K562 (cell line): ENCODE results near the gene ALDOC. TPM values are rescaled to one million over a fixed set of nuclear protein-coding genes. Genes with fewer than 3 reads are reported as not detected.
A peak's percentile ranks its signal among the peaks of the same experiment; 100 is the strongest.

Source experiments
- ATAC-seq: fragments of 200-7000 bp; cut with Tn5 transposase; 3 replicates; pipeline ENCODE4 v1.9.1; 2020; ENCODE audit warnings: moderate library complexity
- BruUV-seq: library from RNA; stranded (reverse); fragments of 400-500 nt; replicated peaks from 2 replicates; lab custom pipeline; 2021; lab: Mats Ljungman, UMichigan
- CTCF ChIA-PET: fragments of 300-600 bp; formaldehyde crosslinking; extraction: SDS; loops from one replicate; lab custom pipeline; 2021; ENCODE audit warnings: low intra/inter-chr PET ratio; lab: Yijun Ruan, JAX
- POLR2A ChIA-PET: fragments of 300-600, 350-650 bp; sonication (Branson Sonifier 250); formaldehyde crosslinking; extraction: SDS; loops from one replicate; lab custom pipeline; 2021; ENCODE audit warnings: antibody characterized with exemption, inconsistent platforms; lab: Yijun Ruan, JAX
- DNase-seq, 4 experiments: peaks; one replicate each; pipeline versions ENCODE4 v3.0.0 to v3.0.0-alpha.2; 2011 to 2018; ENCODE audit warnings: low spot score in 3 of 4, mixed read lengths in 3 of 4; ENCODE audit errors: extremely low read depth in 1 of 4
- FAIRE-seq: peaks from 2 replicates; lab custom pipeline; 2011; peaks lifted over from hg19 to GRCh38; lab: Jason Lieb, UNC
- H2AFZ ChIP-seq: 2 replicates; pipeline ENCODE4 v1.6.0; 2011; ENCODE audit warnings: low read depth, low read length, control low read depth, inconsistent platforms
- H3K27ac ChIP-seq: fragments of 200-600 bp; 3 replicates; pipeline ENCODE4 v1.8.0; 2011; ENCODE audit warnings: low read depth, mild to moderate bottlenecking, control low read depth, inconsistent platforms, low read length, moderate library complexity, mixed read lengths; ENCODE audit errors: extremely low read depth
- H3K27me3 ChIP-seq, 2 experiments: fragments of 300-600 bp in 1 of 2; 2 replicates in 1 of 2; 3 replicates in 1 of 2; pipeline versions ENCODE4 v1.6.0 to v1.8.0; 2011; ENCODE audit warnings: inconsistent platforms in 2 of 2, low read length in 2 of 2, mild to moderate bottlenecking in 1 of 2, mixed read lengths in 1 of 2, moderate library complexity in 1 of 2; ENCODE audit not compliant: control insufficient read depth in 2 of 2, insufficient read depth in 2 of 2
- H3K36me3 ChIP-seq: fragments of 300-600 bp; 3 replicates; pipeline ENCODE4 v1.8.0; 2011; ENCODE audit warnings: mild to moderate bottlenecking, low read length, inconsistent platforms; ENCODE audit not compliant: control insufficient read depth, insufficient read depth
- H3K4me1 ChIP-seq, 2 experiments: fragments of 200-600 bp in 1 of 2; replicated peaks in 1 of 2; 2 replicates in 1 of 2; 3 replicates in 1 of 2; pipeline versions ENCODE4 v1.5.1 to v1.8.0; 2011; ENCODE audit warnings: inconsistent platforms in 2 of 2, low read length in 2 of 2, mild to moderate bottlenecking in 1 of 2, mixed read lengths in 1 of 2, moderate library complexity in 1 of 2; ENCODE audit not compliant: control insufficient read depth in 2 of 2, insufficient read depth in 2 of 2
- H3K4me2 ChIP-seq: 2 replicates; pipeline ENCODE4 v1.6.1; 2011; ENCODE audit warnings: low read length, control low read depth, inconsistent platforms, mixed read lengths; ENCODE audit not compliant: insufficient read depth
- H3K4me3 ChIP-seq: fragments of 200-600 bp; sonication (generic), shearing (Covaris generic); 2 replicates; pipeline ENCODE4 v1.5.1; 2016; ENCODE audit warnings: control low read depth, inconsistent platforms
- H3K79me2 ChIP-seq: fragments of 200-600 bp; 3 replicates; pipeline ENCODE4 v1.8.0; 2011; ENCODE audit warnings: low read length, inconsistent platforms; ENCODE audit not compliant: control insufficient read depth, insufficient read depth
- H3K9ac ChIP-seq, 2 experiments: 2 replicates each; pipeline versions ENCODE4 v1.6.0 to v1.6.1; 2011; ENCODE audit warnings: low read depth in 2 of 2, low read length in 2 of 2, control low read depth in 1 of 2, inconsistent platforms in 1 of 2, mild to moderate bottlenecking in 1 of 2, mixed read lengths in 1 of 2; ENCODE audit not compliant: insufficient read depth in 1 of 2
- H3K9me1 ChIP-seq: one replicate; pipeline ENCODE4 v1.6.0; 2011; ENCODE audit warnings: inconsistent platforms, mild to moderate bottlenecking, low read length, moderate library complexity; ENCODE audit not compliant: control insufficient read depth, insufficient read depth
- H3K9me3 ChIP-seq: replicated peaks from 2 replicates; pipeline ENCODE4 v1.5.1; 2011; ENCODE audit warnings: low read depth, low read length, inconsistent platforms; ENCODE audit not compliant: control insufficient read depth, insufficient read depth
- H4K20me1 ChIP-seq: replicated peaks from 2 replicates; pipeline ENCODE4 v1.6.1; 2011; ENCODE audit warnings: low read length, inconsistent platforms, mixed read lengths; ENCODE audit not compliant: control insufficient read depth, insufficient read depth
- TBP ChIP-seq: optimal IDR thresholded peaks from 2 replicates; pipeline ENCODE3; 2011; ENCODE audit warnings: low read depth, low read length, improper control_type of control experiment
- ZNF224 ChIP-seq: sonication (generic); formaldehyde crosslinking; IDR thresholded peaks from 2 replicates; pipeline ENCODE4 v1.8.0; 2022; ENCODE audit warnings: mild to moderate bottlenecking, missing genetic modification reagents
- WGBS: fragments of 100-300 bp; shearing (Covaris generic); methylation state at CpG from one replicate; pipeline ENCODE4 v1.1.6; 2016; ENCODE audit warnings: low coverage, mixed read lengths; ENCODE audit not compliant: insufficient coverage; ENCODE audit errors: missing lambda C conversion rate; 5-methylcytosine and 5-hydroxymethylcytosine counted together
- in situ Hi-C: fragments of 300-500 bp; cut with MboI; formaldehyde crosslinking; loops from 4 replicates; pipeline ENCODE4 v1.15.0; 2018; ENCODE audit warnings: inconsistent platforms, mixed read lengths
- intact Hi-C: fragments of 100-400 bp; cut with micrococcal nuclease; formaldehyde crosslinking; loops from 2 replicates; pipeline ENCODE4 v1.14.2; 2022
- polyA plus RNA-seq, 8 experiments: library from polyadenylated mRNA; depleted of rRNA in 4 of 8; stranded (reverse) in 5 of 8; unstranded in 3 of 8; fragments of >200 nt; fragmentation: Nextera tagmentation in 2 of 8; fragmentation: Illumina TruSeq in 1 of 8; extraction: Ambion mirVana in 2 of 8; extraction: Trizol in 1 of 8; gene quantifications; 2 replicates each; pipeline versions ENCODE4 v1.2.1 to v1.2.3, GENCODE V29; 2011 to 2014; ENCODE audit warnings: inconsistent platforms in 1 of 8, missing spikeins in 1 of 8
- total RNA-seq, 7 experiments: library from RNA; depleted of rRNA in 6 of 7; stranded (reverse); fragments of >200 nt in 6 of 7; fragmentation: Illumina TruSeq in 2 of 7; extraction: Trizol in 2 of 7; gene quantifications; 2 replicates each; pipeline versions ENCODE4 v1.2.1 to v1.2.3, GENCODE V29; 2011 to 2021; ENCODE audit warnings: low replicate concordance in 1 of 7

The ALDOC gene
- total and polyA plus RNA-seq, 9 of the 15 experiments (the other 6 are each of a cell fraction or from before 2014, with no cell fraction given) = 43.2 to 263 (median 99.2) TPM

- DNase-seq (no peak), ATAC-seq (no peak), FAIRE-seq (no peak)
- intact Hi-C loops (no loop called here), in situ Hi-C loops (loop anchor here (5.0 kb wide), 1 partner anchor 358 kb away; no protein-coding TSS in a partner anchor)
- Histone ChIP-seq H3K27ac (no peak overlapping the region), H3K9me1 (peaks cover 13% of the 10 kb centered on the region), H3K4me3 (no peak overlapping the region), H3K4me2 (no peak overlapping the region), H4K20me1 (0 out of 2 replicates have a peak, but pooled peaks cover 9% of the 10 kb centered on the region), H3K79me2 (peaks cover 23% of the 10 kb centered on the region), H3K4me1 (peaks cover 20 to 23% of the 10 kb centered on the region in 2 experiments), H3K9ac (no peak overlapping the region), H3K27me3 (no peaks in the 10 kb centered on the region), H2AFZ (no peak overlapping the region), H3K36me3 (peaks cover 80% of the 10 kb centered on the region), H3K9me3 (no peaks in the 10 kb centered on the region)
- TF ChIP-seq TBP (no peak), ZNF224 (0 out of 2 replicates have a peak, but pooled peaks have one; percentile 22)
- 87% methylated on average over 4 of the region's 4 CpGs for WGBS
- POLR2A ChIA-PET = interaction anchor here (0.9 to 16.7 kb wide), 4 partner anchors 8 to 1490 kb away, joined by 3 to 274 read pairs (median 4); partner anchors contain the start of genes PIGS and SPAG5
- CTCF ChIA-PET = no interaction called here
- no TSS peak for BruUV-seq
These were observed 2.8 kb upstream of the ALDOC start for GRCh38 chr17:28579526-28579925.

- H3K4me1 ChIP-seq = peaks cover 20 to 24% of the 10 kb centered on the region in 2 experiments
- no peak overlapping the region for H3K4me3 ChIP-seq
- H3K36me3 ChIP-seq = peaks cover 80% of the 10 kb centered on the region
- H3K9me1 ChIP-seq = peaks cover 18% of the 10 kb centered on the region
- WGBS = 87% methylated on average over 8 of the region's 8 CpGs
- ChIA-PET POLR2A (interaction anchor here (0.6 to 16.7 kb wide), 10 partner anchors 8 to 1591 kb away, joined by 3 to 274 read pairs (median 3); partner anchors contain the start of genes FLOT2, SPAG5 and UNC119), CTCF (no interaction called here)
- H4K20me1 ChIP-seq = 0 out of 2 replicates have a peak, but pooled peaks cover 10% of the 10 kb centered on the region
- no peaks in the 10 kb centered on the region for H3K27me3 ChIP-seq
- no TSS peak for BruUV-seq
- intact Hi-C loops (no loop called here), in situ Hi-C loops (loop anchor here (5.0 kb wide), 1 partner anchor 359 kb away; no protein-coding TSS in a partner anchor)
- H2AFZ ChIP-seq = no peak overlapping the region
- H3K79me2 ChIP-seq = peaks cover 23% of the 10 kb centered on the region
- peak overlapping the region; percentile 91; the same call in 2 of the 3 replicates for H3K27ac ChIP-seq
- no peaks in the 10 kb centered on the region for H3K9me3 ChIP-seq
- H3K9ac ChIP-seq = peak overlapping the region in 1 of 2 experiments; percentile 33; a peak in 1 of 4 replicates
- no peak for FAIRE-seq
- ATAC-seq = no peak
- no peak overlapping the region for H3K4me2 ChIP-seq
- no peak for DNase-seq
These were observed 1.8 kb upstream of the ALDOC start for GRCh38 chr17:28578246-28579195.
